Esophagus (tissue), 2 donors: ENCODE results near the gene HEATR3. TPM values are rescaled to one million over a fixed set of nuclear protein-coding genes. Genes with fewer than 3 reads are reported as not detected.

Experiments
- H3K27ac ChIP-seq, 2 donors: one replicate each; pipeline ENCODE4 v1.5.1; 2013; ENCODE audit warnings: low read depth in 2 of 2, mild to moderate bottlenecking in 2 of 2, inconsistent platforms in 1 of 2, low read length in 1 of 2, moderate library complexity in 1 of 2
- H3K27me3 ChIP-seq, 2 donors: one replicate each; pipeline ENCODE4 v1.6.1; 2013; ENCODE audit warnings: low read length in 2 of 2, control low read depth in 1 of 2, mild to moderate bottlenecking in 1 of 2; ENCODE audit not compliant: insufficient read depth in 2 of 2, control insufficient read depth in 1 of 2
- H3K36me3 ChIP-seq, 2 donors: one replicate each; pipeline ENCODE4 v1.6.1; 2013; ENCODE audit warnings: low read length in 1 of 2; ENCODE audit not compliant: control insufficient read depth in 2 of 2, insufficient read depth in 2 of 2
- H3K4me1 ChIP-seq, 2 donors: one replicate each; pipeline ENCODE4 v1.6.1; 2013; ENCODE audit warnings: low read length in 1 of 2; ENCODE audit not compliant: control insufficient read depth in 2 of 2, insufficient read depth in 2 of 2
- H3K4me3 ChIP-seq, 2 donors: one replicate each; pipeline ENCODE4 v1.5.1; 2013; ENCODE audit warnings: low read length in 2 of 2, mild to moderate bottlenecking in 2 of 2, low read depth in 1 of 2, moderate library complexity in 1 of 2
- H3K9me3 ChIP-seq, 2 donors: one replicate each; pipeline ENCODE4 v1.6.1; 2013; ENCODE audit warnings: mild to moderate bottlenecking in 2 of 2, low read depth in 1 of 2, low read length in 1 of 2, moderate library complexity in 1 of 2; ENCODE audit not compliant: control insufficient read depth in 2 of 2, insufficient read depth in 1 of 2
- WGBS, 2 donors: extraction: QIAGEN DNeasy Blood & Tissue Kit; methylation state at CpG; one replicate each; pipeline ENCODE4 v1.1.7; 2013; 5-methylcytosine and 5-hydroxymethylcytosine counted together
- polyA plus RNA-seq, 2 donors: library from polyadenylated mRNA; stranded (reverse); fragments of 200-250 nt; gene quantifications; one replicate each; pipeline ENCODE4 v1.2.3, GENCODE V29; 2013
- donor health status: healthy with polysubstance abuse.
- donor health status: Bipolar disorder and iron deficiency.

Gene HEATR3
- polyA plus RNA-seq, 2 donors: 3.9 to 6.3 TPM

DNA sequence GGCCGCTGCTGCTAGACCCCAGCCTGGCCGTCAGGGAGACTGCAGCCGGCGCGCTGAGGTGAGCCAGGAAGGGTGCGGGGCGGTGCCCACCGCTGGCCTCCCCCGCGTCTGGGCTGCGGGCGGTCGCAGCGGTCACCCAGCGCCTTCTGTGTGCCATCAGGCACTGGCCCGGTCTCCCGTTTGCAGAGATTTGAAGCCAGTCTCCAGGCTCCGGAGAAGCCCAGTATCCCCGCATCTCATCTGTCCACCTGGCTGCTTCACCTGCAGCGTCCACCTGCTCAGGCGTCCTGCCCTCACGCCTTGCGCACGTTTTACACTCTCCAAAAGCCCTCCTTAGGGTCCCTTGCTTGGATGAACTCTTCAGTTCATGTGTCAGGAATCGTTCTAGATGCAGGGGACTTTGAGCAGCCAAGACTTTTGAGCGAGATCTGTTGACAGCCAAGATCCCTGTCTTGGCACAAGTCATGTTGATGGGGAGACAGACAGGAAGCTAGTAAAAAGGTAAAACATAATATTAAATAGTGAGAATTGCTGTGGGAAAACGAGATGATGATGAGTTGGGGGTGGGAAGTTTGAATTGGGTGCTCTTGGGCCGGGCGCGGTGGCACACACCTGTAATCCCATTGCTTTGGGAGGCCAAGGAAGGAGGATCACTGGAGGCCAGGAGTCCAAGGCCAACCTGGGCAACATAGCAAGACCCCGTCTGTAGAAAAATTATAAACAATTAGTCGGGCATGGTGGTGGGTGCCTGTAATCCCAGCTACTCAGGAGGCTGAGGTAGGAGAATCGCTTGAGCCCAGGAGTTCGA is 916 bp downstream of the HEATR3 start:
- H3K4me3 ChIP-seq: peak overlapping the region; percentile 82 to 94
- H3K36me3 ChIP-seq: peaks cover 0 to 5% of the 10 kb centered on the region in 2 donors
- H3K27me3 ChIP-seq: no peaks in the 10 kb centered on the region
- H3K27ac ChIP-seq: peak overlapping the region; percentile 95 to 98
- H3K9me3 ChIP-seq: no peaks in the 10 kb centered on the region
- WGBS, 2 donors: 24% methylated on average over 34 of the region's 34 CpGs
- peaks cover 0 to 5% of the 10 kb centered on the region in 2 donors for H3K4me1 ChIP-seq

- Histone ChIP-seq H3K9me3 (no peaks in the 10 kb centered on the region), H3K4me3 (no peak overlapping the region), H3K27ac (no peak overlapping the region), H3K4me1 (peaks cover 0 to 5% of the 10 kb centered on the region in 2 donors), H3K27me3 (no peaks in the 10 kb centered on the region), H3K36me3 (peaks cover 0 to 5% of the 10 kb centered on the region in 2 donors)
- WGBS, 2 donors: 41 to 46% methylated on average over 3 of the region's 3 CpGs
These were observed 1.6 kb downstream of the HEATR3 start for GRCh38 chr16:50067290-50067853.

- no peaks in the 10 kb centered on the region for H3K9me3 ChIP-seq
- no peak overlapping the region for H3K27ac ChIP-seq
- peaks cover 0 to 5% of the 10 kb centered on the region in 2 donors for H3K36me3 ChIP-seq
- H3K4me3 ChIP-seq: no peak overlapping the region
- H3K4me1 ChIP-seq: peaks cover 0 to 5% of the 10 kb centered on the region in 2 donors
- H3K27me3 ChIP-seq: no peaks in the 10 kb centered on the region
- 79 to 85% methylated on average over 4 of the region's 4 CpGs for WGBS, 2 donors
These were observed 2.8 kb downstream of the HEATR3 start for GRCh38 chr16:50068550-50068949.

DNA sequence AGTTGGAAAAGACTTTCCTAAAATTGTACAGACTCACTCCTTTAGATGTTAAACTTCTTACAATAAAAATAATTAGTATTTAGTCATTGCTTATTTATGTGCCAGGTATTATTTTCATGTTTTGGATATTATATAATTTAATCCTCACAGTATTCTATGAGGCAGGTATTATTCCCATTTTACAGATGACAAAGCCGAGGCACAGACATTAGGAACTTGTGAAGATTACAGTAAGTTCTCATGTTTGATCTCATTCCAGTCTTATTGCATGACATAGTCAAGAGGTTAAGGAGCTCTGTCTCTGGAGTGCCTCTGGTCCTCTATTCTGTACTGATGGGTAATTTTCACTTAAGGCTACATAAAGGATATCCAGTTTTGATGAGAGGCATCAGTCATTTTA is 3.3 kb downstream of the HEATR3 start:
- no peak overlapping the region for H3K4me3 ChIP-seq
- WGBS, 2 donors: 95 to 98% methylated on average over 1 of the region's 1 CpG

GRCh38 chr16:50071075-50071671 is 5.4 kb downstream of the HEATR3 start:
- no peaks in the 10 kb centered on the region for H3K9me3 ChIP-seq
- H3K27me3 ChIP-seq: no peaks in the 10 kb centered on the region
- WGBS, 2 donors: 84 to 85% methylated on average over 2 of the region's 2 CpGs
- no peak overlapping the region for H3K4me3 ChIP-seq
- peaks cover 0 to 5% of the 10 kb centered on the region in 2 donors for H3K4me1 ChIP-seq
- H3K36me3 ChIP-seq: peaks cover 0 to 5% of the 10 kb centered on the region in 2 donors
- no peak overlapping the region for H3K27ac ChIP-seq

More for the DNA sequence above, 3.3 kb downstream of the HEATR3 start:
- Histone ChIP-seq H3K36me3 (peaks cover 0 to 5% of the 10 kb centered on the region in 2 donors), H3K9me3 (no peaks in the 10 kb centered on the region), H3K27me3 (no peaks in the 10 kb centered on the region), H3K27ac (no peak overlapping the region), H3K4me1 (peaks cover 0 to 5% of the 10 kb centered on the region in 2 donors)

- Histone ChIP-seq H3K27me3 (no peaks in the 10 kb centered on the region), H3K4me3 (no peak overlapping the region), H3K36me3 (peaks cover 0 to 5% of the 10 kb centered on the region in 2 donors), H3K9me3 (no peaks in the 10 kb centered on the region), H3K4me1 (no peaks in the 10 kb centered on the region), H3K27ac (no peak overlapping the region)
- WGBS, 2 donors: 87 to 90% methylated on average over 5 of the region's 5 CpGs
These were observed 7.0 kb downstream of the HEATR3 start for GRCh38 chr16:50072730-50073129.

- peaks cover 0 to 11% of the 10 kb centered on the region in 2 donors for H3K36me3 ChIP-seq
- H3K4me1 ChIP-seq: no peaks in the 10 kb centered on the region
- H3K4me3 ChIP-seq: no peak overlapping the region
- no peaks in the 10 kb centered on the region for H3K9me3 ChIP-seq
- WGBS, 2 donors: 80 to 82% methylated on average over 9 of the region's 9 CpGs
- no peak overlapping the region for H3K27ac ChIP-seq
- H3K27me3 ChIP-seq: no peaks in the 10 kb centered on the region
These were observed 13.8 kb downstream of the HEATR3 start for GRCh38 chr16:50079397-50080140.

GRCh38 chr16:50081428-50082018 is 15.8 kb downstream of the HEATR3 start:
- Histone ChIP-seq H3K4me1 (no peaks in the 10 kb centered on the region), H3K9me3 (no peaks in the 10 kb centered on the region), H3K36me3 (peaks cover 5 to 11% of the 10 kb centered on the region in 2 donors), H3K4me3 (no peak overlapping the region), H3K27ac (no peak overlapping the region), H3K27me3 (no peaks in the 10 kb centered on the region)
- WGBS, 2 donors: 83 to 88% methylated on average over 7 of the region's 7 CpGs

DNA sequence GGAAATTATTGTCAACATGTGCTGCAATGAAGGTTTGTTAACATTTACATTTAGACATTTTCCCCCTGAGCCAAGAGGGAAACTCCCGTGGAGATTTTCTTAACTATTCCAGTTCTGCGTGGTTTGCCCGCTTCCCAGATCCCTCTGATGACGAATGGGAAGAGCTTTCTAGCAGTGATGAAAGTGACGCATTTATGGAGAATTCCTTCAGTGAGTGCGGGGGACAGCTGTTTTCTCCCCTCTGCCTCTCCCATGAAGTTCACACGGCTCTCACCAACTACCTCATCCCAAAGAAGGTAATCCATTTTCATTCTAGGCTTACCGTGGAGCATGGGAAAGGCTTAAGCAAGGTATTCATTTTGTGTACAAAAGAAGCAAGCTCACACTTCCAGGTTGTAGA is 18.2 kb downstream of the HEATR3 start:
- no peak overlapping the region for H3K27ac ChIP-seq
- no peaks in the 10 kb centered on the region for H3K4me1 ChIP-seq
- WGBS, 2 donors: 84 to 86% methylated on average over 8 of the region's 8 CpGs
- peaks cover 14 to 18% of the 10 kb centered on the region in 2 donors for H3K36me3 ChIP-seq
- H3K27me3 ChIP-seq: no peaks in the 10 kb centered on the region
- H3K4me3 ChIP-seq: no peak overlapping the region
- H3K9me3 ChIP-seq: peaks cover 0 to 2% of the 10 kb centered on the region in 2 donors
